Effector CD4-positive, alpha-beta T cell (primary cell): Measurements from ENCODE around the gene SDK1.

Experiments
- DNase-seq: peaks from one replicate; pipeline ENCODE4 v3.0.0-alpha.2; 2020

SDK1 gene

GRCh38 chr7:4025694-4026615, 724.9 kb downstream of the SDK1 start:
- no peak for DNase-seq

- no peak for DNase-seq
Measured at GRCh38 chr7:4026941-4027486, 726.0 kb downstream of the SDK1 start.

- DNase-seq, result no peak
Measured at GRCh38 chr7:4028221-4028620, 727.2 kb downstream of the SDK1 start.

- no peak for DNase-seq
Measured at GRCh38 chr7:4029941-4030340, 728.9 kb downstream of the SDK1 start.

- DNase-seq, result no peak
Measured at GRCh38 chr7:4030346-4030950, 729.4 kb downstream of the SDK1 start.

GRCh38 chr7:4033996-4034395, 732.9 kb downstream of the SDK1 start:
- no peak for DNase-seq

- DNase-seq, result no peak
Measured at GRCh38 chr7:4037308-4037707, 736.3 kb downstream of the SDK1 start.

- no peak for DNase-seq
Measured at GRCh38 chr7:4037877-4038276, 736.8 kb downstream of the SDK1 start.

- no peak for DNase-seq
Measured at GRCh38 chr7:4040109-4040928, 739.3 kb downstream of the SDK1 start.

- DNase-seq, result no peak
Measured at GRCh38 chr7:4042402-4043045, 741.5 kb downstream of the SDK1 start.

GRCh38 chr7:4043988-4044387, 742.9 kb downstream of the SDK1 start:
- no peak for DNase-seq

- DNase-seq, result no peak
Measured at GRCh38 chr7:4045450-4045849, 744.4 kb downstream of the SDK1 start.

GRCh38 chr7:4045975-4046374, 744.9 kb downstream of the SDK1 start:
- no peak for DNase-seq

GRCh38 chr7:4048336-4048735, 747.3 kb downstream of the SDK1 start:
- DNase-seq, result no peak

- DNase-seq, result no peak
Measured at GRCh38 chr7:4049202-4049601, 748.1 kb downstream of the SDK1 start.

GRCh38 chr7:4050126-4050660, 749.1 kb downstream of the SDK1 start:
- DNase-seq, result no peak

GRCh38 chr7:4051696-4052095, 750.6 kb downstream of the SDK1 start:
- DNase-seq, result no peak

GRCh38 chr7:4052130-4052529, 751.1 kb downstream of the SDK1 start:
- DNase-seq, result no peak

- no peak for DNase-seq
Measured at GRCh38 chr7:4054158-4054557, 753.1 kb downstream of the SDK1 start.

- no peak for DNase-seq
Measured at GRCh38 chr7:4056552-4057288, 755.7 kb downstream of the SDK1 start.

- DNase-seq, result no peak
Measured at GRCh38 chr7:4057289-4057616, 756.2 kb downstream of the SDK1 start.

- no peak for DNase-seq
Measured at GRCh38 chr7:4058158-4058557, 757.1 kb downstream of the SDK1 start.
